ENCODE data around the gene BRDT. TPM values are rescaled to one million over a fixed set of nuclear protein-coding genes. Genes with fewer than 3 reads are reported as not detected.

Gene BRDT
- total RNA-seq, 1 experiment from 2014 or later, result not detected

- no peaks in the 10 kb centered on the region for H3F3A ChIP-seq (ENCODE audit: low read length, unreplicated experiment)
- ChIA-PET CTCF (no interaction called here), POLR2A (ENCODE audit: unreplicated experiment) (no interaction called here)
- no peak overlapping the region for H2AFZ ChIP-seq (ENCODE audit: low read length)
- intact Hi-C loops (cut with micrococcal nuclease), result no loop called here
- ATAC-seq, result no peak
- no peaks in the 10 kb centered on the region for H3K36me3 ChIP-seq (ENCODE audit: low read depth, low read length)
- no peaks in the 10 kb centered on the region for H3K79me2 ChIP-seq (ENCODE audit: low read length)
- no peak for DNase-seq
- TF ChIP-seq EZH2phosphoT487 (IDR thresholded peaks at IDR 0.05; ENCODE audit: borderline replicate concordance, low read length) (no peak), EZH2 (IDR thresholded peaks at IDR 0.05; ENCODE audit: low read length, unreplicated experiment) (no peak), CTCF (conservative IDR thresholded peaks at IDR 0.05; ENCODE audit: low read depth, low read length) (no peak)
- H3K4me2 ChIP-seq (ENCODE audit: low read length), result no peak overlapping the region
- no peak overlapping the region for H3K4me3 ChIP-seq (ENCODE audit: low read length)
- H3K9me3 ChIP-seq (ENCODE audit: low read length), result no peaks in the 10 kb centered on the region
- H4K20me1 ChIP-seq (ENCODE audit: low read length), result no peaks in the 10 kb centered on the region
- H3K4me1 ChIP-seq (ENCODE audit: insufficient read depth, low read length), result no peaks in the 10 kb centered on the region
- no peak overlapping the region for H3K9ac ChIP-seq (ENCODE audit: low read length)
- no peak overlapping the region for H3K27ac ChIP-seq (ENCODE audit: low read length)
- no peaks in the 10 kb centered on the region for H3K9me2 ChIP-seq (replicated peaks; ENCODE audit: low read length)
- H3K27me3 ChIP-seq (ENCODE audit: low read length), result no peaks in the 10 kb centered on the region
- BruUV-seq (replicated peaks), result no TSS peak
Measured at GRCh38 chr1:92051948-92052347, 102.7 kb downstream of the BRDT start.

Other genes starting within 250 kb of the BRDT start
- 2.8 and 3.0 TPM in 2 replicates for gene TGFBR3, start 63.2 kb upstream of the BRDT start, total RNA-seq (2014; rRNA removed)
- gene EPHX4, start 80.6 kb downstream of the BRDT start, total RNA-seq (2014; rRNA removed), result 5.9 and 8.4 TPM in 2 replicates
- 0.91 TPM in 1 of 2 replicates, not detected in the other for gene SETSIP, start 126.0 kb downstream of the BRDT start, total RNA-seq (2014; rRNA removed)
- 2.1 and 3.9 TPM in 2 replicates for gene BTBD8, start 130.9 kb downstream of the BRDT start, total RNA-seq (2014; rRNA removed)